ENCODE data around the gene IL17REL. TPM values are rescaled to one million over a fixed set of nuclear protein-coding genes. Genes with fewer than 3 reads are reported as not detected.

IL17REL gene
- total RNA-seq, 1 donor from 2014 or later: not detected

DNA sequence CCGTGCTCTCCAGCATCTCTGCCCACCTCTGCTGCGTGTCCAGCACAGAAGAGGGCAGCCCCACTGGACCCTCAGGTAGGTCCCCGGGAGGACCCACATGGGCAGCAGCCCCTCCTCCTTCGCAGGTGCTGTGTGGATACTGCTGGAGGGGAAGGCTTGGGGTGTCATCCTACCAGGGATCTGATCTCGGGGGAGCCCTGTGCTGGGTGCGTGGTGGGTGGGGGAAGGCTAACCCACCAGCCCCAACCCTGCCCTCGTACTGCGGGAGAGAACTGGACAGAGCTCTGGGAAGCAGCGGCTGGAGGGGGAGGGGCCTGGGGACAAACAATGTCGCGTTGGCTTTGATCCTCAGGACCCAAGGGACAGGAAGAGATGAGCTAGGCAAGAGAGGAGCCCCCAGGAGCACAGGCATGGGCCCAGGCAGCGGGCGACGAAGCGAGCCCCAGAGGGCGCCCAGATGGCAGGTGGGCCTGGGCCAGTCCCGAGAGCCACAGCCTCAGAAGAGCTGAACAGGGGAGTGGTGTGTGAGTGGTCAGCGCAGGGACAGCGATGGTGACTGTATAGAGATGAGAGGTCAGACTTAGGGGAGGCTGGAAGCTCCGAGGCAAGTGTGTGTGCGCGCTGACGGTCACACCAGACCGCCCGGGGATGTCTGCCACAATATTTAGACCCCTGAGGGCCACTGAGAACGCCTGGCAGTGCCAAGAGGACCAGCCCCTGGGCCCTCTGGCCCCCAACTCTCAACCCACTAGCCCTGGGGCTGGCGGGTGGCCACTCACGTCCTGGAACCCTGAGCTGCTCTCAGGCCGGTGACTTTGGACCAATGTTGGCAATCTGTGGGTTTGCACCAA, 53.4 kb downstream of the IL17REL start:
- no peak for DNase-seq (ENCODE audit: low read depth)

DNA sequence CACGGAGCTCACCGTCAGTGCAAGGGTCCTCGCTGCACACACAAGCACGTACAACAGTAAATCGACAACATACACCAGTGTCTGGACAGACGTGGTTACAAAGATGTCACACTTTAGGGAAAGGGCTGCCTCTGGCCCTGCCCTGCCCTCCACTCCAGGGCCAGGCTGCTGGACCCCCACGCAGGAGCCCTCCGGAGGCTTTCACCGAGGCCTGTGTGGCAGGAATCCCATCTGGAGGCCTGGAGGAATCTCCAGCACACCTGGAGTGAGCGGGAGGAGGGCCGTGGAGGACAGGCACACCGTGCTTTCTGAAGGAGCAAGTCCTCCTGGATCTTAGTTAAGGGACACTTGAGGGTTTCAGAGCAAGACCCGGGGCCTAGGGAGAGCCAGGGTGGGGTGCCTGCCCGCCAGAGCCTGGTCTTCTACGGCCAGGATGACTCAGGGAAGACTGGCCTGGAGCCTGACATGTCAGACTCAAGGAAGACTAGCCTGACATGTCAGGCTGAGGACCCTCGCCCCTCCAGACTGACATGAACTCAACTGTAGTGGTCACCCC, 54.1 kb downstream of the IL17REL start:
- DNase-seq (ENCODE audit: low read depth): no peak

DNA sequence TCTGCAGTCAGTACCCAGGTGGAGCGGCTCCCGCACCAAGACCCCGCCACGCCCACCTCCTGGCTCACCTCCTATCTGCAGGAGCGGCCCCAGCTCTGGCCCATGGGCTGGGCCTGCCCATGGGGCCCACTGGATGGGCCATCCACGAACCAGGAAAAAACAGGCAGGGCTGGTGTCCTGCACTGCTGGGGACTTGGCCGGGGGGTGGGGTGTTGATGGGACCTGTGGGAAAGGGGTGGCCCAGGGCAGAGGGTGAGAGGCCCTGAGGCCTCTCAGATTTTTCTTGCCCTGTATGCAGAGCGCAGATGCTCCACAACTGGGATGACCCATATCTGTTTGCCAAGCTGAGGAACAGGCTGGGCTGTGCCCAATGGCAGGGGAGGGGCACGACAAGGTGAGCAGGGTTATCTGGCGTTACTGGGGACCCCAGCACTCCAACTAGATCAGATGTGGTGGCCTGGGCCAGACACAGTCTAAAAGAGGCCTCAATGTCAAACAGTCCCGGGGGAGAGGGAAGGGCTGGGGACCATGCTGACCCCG, 54.7 kb downstream of the IL17REL start:
- DNase-seq (ENCODE audit: low read depth): no peak

DNA sequence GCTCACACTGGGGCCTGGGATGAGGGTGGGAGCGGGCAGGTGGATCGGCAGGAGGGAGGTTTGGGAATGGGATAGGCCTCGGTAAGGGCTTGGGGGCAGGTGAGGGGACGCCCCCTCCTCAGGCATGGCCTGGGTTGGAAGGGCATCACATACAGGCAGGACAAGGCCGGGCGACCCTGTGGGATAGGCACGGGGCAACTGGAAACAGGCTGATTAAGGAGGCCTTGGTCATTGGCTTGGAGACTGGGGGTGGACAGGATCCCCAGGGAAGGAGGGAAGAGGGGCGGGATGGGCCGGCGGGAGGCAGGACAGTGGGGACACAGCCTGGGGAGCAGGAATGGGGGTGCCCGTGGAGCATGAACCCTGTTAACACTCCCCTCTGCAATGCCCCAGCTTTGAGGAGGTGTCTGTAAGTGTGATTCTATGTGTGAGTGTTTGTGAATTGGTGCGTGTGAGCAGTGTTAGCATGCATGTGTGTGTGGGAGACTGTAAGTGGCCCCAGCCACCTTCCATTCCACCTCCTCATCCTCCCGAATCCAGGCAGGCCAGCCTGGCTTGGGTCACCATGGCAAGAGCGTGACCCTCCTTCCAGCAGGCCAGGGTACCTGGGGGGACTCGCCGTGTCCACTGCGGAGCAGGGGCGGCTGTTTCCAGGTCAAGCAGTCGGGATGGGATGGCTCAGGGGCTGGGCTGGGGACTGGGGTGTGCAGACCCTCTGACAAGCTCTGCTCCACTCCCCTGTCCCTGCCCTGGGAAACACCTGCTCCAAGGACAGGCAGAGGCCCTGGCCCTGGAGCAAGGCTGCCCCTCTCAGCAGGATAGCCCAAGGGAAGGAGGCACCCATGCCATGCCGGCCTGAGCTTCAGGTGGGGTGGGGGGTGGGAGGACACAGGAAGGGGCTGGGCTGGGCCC, 55.4 kb downstream of the IL17REL start:
- no peak for DNase-seq (ENCODE audit: low read depth)

DNA sequence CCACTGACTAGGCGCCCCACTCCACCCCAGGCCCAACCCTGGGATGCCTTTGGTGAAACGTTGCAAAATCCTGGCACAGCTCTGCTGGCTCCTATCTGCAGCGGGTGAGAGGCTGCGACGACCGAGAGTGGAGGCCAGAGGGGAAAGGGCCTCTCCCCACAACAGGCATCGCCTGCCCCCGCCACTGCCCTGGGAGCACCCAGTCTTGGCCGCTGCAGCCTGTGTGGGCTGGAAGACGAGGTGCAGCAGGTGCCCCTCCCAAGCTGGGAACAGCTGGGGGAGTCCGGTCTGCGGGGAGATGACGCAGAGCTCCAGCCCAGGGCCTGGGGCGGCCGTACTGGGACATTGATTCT, 56.2 kb downstream of the IL17REL start:
- peak; percentile 64 for DNase-seq (ENCODE audit: low read depth)

DNA sequence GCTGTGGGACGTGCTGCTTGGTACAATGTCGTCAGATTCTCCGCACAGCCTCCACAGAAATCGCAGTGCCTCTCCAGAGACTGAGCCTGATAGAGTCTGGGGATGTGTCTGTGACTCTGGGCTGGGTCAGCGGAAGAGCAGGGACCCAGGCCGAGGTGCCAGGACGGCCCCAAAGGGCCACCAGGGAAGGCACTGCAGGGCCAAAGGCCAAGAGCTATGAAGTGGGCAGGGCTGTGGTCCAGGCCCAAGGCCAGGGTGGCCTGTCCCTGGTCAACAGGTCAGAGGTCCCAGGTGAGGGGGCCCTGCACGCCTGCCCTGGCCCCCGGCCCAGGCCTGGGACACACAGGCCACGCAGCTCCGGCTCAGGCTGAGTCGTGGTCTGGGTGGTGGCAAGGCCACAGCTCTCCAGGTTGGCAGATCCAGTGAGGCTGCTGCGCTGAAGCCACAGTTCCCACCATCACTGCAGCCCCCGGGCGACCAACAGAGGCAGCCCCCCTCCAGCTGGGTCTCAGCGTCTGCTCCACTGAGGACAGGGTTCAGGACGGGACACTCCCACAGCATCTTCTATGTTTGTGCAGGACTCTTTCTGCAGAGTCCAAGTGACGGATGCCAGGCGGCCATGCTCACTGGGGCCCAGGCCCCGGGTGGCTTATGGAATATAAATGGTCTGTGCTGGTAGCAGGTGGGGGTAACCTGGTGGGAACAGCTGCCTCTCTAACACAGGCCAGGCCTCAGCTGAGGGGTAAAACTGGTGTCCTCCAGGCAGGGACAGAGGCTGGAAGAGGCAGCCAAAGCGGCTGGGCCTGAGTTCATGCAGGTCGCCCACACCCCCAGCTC, 56.8 kb downstream of the IL17REL start:
- DNase-seq (ENCODE audit: low read depth): no peak

DNA sequence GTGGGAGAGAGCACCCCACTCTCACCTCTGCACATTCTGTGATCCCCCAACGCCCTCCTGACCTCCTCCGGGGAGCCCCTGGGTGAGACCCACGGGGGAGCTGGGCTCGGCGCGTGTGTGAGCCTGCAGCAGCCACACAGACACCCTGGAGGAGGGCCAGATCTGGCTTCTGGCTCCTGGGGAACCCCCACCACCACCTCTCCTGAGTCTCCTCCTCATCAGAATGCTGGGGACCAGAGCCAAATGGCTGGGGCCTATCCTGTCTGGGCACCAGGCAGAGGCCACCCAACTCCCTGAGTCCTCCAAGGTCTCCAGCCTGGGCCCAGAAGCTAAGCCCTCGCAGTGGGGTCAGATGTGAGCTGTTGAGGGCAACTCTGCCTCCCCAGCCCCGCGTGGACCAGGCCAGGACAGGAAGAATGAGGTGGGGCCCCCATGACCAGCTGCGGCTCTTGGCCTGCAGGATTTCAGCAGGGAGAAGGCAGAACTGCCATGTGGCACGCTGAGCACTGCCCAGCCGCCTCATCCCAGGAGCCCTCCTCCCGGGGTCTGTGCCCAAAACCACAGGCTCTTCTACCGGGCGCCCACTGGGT, 57.5 kb downstream of the IL17REL start:
- peak; percentile 25 for DNase-seq (ENCODE audit: low read depth)

DNA sequence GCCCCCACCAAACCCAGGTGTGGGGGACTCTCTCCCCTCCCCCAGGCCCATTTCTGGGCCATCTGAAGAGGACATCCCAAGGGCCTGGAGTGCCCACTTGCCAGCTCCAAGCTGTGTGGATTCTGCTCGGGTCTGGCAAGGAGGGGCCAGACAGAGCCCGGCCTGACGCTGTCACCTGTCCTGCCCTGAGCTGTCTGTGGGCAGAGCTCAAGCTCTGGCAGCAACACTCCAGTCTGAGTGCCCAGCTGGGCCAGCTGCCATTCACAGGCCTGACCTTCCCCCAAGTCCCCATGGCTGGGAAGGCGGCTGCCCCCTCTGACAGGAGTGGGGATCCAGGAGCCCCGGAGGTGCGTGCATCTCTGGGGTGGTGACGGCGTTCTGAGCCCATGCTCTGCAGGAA, 58.2 kb downstream of the IL17REL start:
- DNase-seq (ENCODE audit: low read depth): peak; percentile 82

DNA sequence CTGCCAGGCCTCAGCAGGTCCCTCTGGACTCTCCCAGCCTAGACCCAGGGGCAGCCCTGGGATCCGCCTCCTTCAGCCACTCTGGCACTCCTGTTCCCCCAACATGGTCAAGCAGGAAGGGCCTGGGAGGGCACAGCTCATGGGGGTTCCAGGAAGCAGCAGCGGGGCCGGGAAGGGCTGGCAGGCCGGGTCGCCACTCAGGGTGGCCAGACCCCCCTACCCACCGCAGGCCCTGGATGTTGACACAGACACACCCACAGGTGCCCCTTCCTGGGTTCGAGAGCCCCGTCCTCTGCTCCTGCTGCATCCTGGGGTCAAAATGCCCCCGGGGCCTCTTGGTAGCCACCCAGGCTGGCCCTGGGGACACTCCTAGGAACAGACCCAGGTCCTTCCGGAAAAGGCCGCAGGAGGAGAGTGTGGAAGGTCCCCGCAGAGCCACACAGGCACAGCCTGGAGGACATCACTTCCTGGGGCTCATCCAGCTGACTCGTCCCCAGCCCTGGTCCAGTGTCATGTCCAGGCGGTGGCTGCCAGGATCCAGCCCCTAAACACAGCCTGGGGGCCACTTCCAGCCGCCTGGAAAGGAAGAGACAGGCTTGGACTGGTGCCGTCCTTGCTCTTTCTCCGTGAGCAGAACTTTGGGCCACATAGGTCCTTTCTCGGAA, 58.8 kb downstream of the IL17REL start:
- peak; percentile 33 for DNase-seq (ENCODE audit: low read depth)

DNA sequence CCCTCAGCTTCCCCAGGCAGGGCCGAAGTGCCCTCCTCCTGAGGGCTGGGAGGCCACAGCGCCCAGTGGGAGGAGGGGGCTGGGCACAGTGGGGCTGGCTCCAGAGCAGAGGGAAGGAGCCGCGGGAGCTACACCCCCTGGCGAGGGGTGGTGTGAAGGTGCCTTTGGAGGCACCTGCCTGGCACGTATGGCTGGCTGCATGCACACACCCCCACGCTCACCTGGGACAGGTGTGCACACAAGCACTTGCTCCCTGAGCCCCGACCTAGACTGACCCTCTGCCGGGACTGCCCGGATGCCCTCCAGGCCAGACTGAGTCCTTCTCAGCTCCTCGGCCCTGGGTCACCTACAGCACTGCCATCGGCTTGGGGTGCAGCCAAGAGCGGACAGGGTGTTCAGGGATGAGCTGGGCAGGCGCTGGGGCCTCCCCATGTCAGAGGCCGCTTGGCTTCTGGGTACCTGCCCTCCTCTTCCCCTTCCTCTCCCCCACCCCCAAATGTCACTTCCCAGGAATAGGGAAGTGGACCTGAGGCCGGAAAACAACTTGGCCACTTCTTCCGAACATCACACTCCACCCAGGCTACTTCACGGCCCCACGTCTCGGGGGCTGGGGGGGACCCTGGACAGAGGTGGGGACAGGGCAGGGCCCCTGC, 59.4 kb downstream of the IL17REL start:
- DNase-seq (ENCODE audit: low read depth): no peak

DNA sequence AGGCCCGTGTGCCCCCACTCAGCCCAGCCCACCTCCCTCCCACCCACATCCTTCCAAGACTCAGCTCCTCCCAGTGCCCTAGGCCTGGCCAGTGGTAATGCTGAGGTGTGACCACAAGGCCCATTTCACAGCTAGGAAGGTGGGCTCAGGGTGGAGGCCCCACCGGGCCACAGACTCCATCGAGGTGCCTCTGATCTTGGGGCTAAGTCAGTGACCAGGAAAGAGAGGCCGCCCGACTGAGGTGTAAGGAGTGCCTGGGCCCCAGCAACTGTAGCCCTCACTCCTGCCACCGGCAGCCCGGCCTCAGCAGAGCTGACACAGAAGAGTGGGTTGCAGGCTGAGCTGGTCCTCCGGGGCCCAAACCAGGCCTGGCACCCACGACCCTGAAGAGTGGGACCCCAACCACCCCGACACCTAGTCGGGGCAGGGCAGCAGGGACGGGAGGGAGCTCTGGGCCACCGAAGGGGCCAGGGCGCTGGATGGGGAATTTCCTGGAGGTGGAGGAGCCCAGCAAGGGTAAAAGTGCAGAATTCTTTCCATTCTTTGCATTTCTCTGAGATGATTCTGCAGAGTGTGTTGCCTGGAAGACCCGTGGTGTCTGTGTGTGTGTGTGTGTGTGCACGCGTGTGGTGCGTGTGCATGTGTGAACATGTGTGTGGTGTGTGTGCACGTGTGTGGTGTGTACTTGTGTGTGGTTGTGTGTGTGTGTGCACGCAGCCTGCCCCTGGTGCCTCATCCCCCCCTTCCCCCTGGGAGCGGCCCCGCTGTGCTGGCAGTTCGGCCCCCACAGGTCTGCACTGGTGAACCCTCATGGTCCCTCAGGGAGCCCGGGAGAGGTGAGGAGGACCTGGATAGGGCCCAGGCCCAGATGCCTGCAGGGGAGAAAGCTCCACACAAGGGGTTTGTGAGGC, 60.3 kb downstream of the IL17REL start:
- no peak for DNase-seq (ENCODE audit: low read depth)

DNA sequence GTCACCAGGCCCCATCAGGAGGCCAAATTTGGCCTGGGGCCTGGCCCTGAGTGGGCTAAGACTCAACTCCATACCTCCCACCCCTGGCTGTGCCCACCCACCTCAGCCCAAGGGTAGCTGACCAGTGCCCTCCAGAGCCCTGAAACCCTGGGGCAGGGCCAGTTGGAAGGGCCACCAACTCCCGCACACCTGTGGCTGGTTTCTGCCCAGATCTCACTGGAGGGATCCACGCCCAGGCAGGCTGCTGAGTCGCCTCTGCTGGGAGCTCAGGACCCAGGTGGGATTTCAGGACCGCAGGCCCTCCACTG, 60.9 kb downstream of the IL17REL start:
- no peak for DNase-seq (ENCODE audit: low read depth)

DNA sequence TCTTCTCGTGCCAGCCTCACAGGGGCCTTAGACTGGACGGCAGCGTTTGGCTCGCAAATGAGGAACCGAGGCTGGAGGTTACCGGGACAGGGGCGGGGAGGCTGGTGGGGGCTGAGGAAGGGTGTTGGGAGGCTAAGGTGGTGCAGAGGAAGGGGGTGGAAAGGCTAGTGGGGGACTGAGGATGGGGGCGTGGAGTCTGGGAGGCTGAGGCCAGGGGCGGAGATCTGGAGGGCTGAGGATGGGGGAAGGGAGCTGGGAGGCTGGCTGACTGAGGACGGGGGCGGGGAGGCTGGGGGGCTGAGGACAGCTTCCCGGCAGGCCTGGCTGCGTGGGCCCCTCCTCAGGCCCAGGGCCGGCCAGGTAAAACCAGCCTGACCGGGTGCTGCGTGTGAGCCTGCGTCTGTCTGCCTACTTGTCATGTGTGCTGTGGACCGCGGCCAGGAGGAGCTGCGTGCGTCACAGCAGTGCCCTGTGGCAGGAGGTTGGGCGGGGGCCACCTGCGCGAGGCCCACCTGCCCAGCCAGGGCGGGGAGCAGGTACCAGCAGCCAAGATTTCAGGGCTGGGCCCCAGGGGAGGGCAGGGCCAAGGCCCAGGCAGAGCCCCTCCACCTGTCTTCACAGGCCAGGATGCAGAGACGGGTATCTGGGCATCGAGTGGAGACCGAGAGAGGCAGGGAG, 61.4 kb downstream of the IL17REL start:
- DNase-seq (ENCODE audit: low read depth): no peak

DNA sequence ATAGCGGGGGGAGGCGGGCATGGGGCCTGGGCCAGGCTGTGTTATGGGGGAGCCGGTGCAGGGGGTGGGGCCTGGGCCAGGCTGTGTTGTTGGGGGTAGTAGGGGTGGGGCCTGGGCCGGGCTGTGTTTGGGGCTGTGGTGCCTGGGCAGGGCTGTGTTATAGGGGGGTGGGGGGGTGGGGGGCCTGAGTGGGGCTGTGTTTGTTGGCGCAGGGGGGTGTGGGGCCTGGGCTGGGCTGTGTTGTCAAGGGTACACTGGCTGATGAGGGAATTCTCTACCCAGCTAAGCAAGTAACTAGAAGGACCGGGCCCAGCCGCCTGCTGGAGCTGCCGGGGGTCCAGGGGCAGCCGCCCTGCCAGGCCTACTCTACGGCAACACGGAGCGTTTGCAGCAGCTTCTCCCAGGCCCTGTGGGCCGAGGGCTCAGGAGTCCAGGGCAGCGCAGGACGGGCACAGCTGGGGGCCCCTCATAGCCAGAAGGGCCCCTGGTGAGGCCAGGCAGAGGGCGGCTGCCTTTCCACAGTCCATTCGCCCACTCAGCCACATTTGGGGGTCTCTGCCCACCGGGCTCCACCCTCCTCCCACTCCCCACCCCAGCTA, 62.1 kb downstream of the IL17REL start:
- no peak for DNase-seq (ENCODE audit: low read depth)

DNA sequence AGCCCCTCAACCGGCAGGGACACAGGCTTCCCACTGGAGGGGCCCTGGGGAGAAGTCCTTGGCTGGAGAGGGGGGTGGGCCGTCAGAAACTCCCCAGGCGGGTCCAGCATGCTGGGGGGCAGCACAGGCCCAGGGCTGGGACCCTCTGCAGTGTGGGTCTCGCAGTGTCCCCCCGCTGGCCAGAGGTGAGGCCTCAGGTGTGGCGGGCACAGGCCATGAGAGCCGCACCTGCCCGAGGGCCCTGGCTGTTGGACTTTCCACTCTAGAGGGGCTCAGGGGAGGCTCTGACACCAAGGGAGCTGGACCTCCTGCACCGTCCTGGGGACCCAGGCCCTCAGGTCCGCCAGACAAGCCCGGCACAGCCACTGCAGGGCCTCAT, 62.7 kb downstream of the IL17REL start:
- DNase-seq (ENCODE audit: low read depth): no peak

DNA sequence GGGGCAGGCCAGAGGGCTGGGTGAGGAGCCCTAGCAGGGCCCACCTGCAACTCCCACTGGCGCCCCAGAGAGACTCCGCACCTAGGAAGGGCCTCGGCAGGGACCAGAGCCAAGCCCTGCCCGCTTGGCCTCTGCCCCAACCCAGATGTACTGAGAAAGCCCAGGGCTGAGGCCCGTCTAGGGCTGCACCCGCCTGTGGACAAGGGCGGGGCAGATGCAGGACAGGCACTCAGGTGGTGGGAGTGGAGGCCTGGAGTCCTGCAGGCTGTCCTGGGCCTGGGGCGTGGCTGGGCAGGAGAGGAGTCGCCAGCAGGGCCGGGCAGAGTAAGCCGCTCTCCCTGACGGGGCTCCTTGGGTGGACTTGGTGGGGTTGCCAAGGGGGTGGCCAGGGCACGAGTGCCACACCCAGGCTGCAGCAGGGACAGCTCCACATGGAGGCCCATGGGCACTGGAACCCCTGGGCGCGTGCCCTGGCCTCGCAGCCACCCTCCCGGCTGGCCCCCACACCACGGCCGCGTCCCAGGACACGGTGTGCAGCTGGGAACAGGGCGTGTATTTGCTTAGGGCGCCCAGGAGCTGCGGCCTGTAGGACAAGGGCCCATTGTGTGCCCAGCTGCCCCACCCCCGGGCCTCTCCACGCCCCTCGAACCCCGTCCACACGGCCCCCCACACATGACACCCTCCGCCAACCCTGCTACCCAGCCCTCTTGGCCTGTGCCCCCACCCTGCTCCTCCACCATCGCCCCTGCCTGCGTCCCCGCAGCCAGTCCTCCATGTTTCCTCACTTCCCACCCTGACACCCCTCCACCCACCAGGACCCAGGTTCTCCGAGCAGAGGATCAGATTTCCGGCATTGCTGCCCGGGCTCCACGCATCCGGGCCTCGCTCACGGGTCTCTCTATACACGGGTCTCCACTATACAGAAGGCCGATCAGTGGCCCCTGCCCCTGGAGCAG, 63.3 kb downstream of the IL17REL start:
- no peak for DNase-seq (ENCODE audit: low read depth)

Data from myocyte (in vitro differentiated cells).